GM20000 (cell line): ENCODE results near the gene KRTAP10-10.

Experiments used
- DNase-seq: peaks from one replicate; pipeline ENCODE4 v3.0.0; 2012; ENCODE audit warnings: low spot score
- TF ChIP-seq, protein P1 (sequence below): IDR thresholded peaks from 2 replicates; pipeline ENCODE4 v1.5.1; 2012; ENCODE audit warnings: mild to moderate bottlenecking, control low read depth; ENCODE audit errors: extremely low read depth, missing control alignments

Gene KRTAP10-10

DNA sequence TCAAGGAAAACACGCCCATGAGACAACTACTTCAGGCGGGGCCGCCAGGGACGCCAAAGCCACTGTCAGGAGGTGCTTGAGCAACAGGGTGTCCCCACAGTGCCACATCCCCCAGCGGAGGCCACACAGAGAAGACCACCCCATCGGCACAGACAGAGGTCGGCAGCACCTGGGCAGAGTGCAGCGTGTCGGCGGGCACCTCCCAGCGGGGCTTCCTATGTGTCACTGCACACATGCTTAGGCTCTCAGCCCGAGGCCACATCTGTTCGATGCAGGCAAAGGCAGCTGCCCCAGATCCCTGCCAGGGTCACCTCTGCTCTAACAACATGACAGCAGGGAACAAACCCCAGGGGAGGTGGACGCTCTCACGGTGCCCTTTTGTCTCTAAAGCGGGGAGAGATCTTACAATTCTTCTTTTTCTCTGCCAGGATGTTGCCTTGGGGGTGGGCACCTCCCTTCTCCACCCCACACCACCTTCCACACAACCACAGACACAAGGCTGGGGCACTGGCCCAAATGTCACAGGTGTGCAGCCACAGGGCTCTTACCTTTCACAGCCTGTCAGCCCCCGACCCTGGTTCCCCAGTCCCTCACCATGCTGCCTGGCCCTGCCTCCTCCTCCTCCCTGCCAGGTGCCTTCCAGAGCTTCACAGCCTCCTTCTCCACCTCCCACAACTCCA is 21.1 kb upstream of the KRTAP10-10 start:
- no peak for DNase-seq
- TF ChIP-seq, protein P1, sequence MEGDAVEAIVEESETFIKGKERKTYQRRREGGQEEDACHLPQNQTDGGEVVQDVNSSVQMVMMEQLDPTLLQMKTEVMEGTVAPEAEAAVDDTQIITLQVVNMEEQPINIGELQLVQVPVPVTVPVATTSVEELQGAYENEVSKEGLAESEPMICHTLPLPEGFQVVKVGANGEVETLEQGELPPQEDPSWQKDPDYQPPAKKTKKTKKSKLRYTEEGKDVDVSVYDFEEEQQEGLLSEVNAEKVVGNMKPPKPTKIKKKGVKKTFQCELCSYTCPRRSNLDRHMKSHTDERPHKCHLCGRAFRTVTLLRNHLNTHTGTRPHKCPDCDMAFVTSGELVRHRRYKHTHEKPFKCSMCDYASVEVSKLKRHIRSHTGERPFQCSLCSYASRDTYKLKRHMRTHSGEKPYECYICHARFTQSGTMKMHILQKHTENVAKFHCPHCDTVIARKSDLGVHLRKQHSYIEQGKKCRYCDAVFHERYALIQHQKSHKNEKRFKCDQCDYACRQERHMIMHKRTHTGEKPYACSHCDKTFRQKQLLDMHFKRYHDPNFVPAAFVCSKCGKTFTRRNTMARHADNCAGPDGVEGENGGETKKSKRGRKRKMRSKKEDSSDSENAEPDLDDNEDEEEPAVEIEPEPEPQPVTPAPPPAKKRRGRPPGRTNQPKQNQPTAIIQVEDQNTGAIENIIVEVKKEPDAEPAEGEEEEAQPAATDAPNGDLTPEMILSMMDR: no peak

DNA sequence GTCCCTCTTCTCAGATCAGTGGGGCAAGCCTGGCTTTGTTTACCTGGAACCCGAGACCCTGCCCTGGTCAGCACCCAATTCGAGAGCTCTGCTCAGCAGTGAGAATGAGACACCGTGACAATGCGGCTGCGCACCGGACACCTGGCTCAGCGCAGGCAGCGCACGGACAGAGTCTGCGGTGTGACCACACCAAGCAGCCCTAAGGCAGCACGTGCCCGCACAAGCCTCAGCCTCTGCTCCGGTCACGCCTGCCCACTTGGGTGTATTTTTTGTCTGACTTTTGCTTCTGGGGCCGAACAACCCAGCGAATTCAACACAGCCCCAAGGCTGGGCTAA is 20.6 kb upstream of the KRTAP10-10 start:
- TF ChIP-seq, protein P1: no peak
- DNase-seq: no peak

DNA sequence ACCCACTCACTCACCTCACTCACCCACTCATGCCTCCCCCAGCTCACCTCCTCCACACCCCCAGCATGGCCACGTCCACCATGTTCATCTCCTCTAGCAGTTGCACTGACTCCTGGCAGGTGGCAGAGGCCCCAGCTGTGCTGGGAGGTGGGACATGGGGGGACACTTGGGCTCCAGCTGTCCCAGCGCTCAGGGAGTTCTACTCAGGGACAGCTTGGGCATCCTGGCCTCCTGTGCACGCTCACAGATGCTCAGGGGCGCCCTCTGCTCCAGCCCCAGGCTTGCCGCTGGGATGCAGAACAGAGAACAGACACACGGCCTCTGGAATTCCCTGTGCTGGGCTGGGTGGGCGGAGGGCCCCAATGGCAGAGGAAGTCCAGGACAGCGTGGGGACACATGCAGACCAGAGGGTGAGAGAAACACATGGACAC is 20.1 kb upstream of the KRTAP10-10 start:
- no peak for DNase-seq
- TF ChIP-seq, protein P1: no peak

DNA sequence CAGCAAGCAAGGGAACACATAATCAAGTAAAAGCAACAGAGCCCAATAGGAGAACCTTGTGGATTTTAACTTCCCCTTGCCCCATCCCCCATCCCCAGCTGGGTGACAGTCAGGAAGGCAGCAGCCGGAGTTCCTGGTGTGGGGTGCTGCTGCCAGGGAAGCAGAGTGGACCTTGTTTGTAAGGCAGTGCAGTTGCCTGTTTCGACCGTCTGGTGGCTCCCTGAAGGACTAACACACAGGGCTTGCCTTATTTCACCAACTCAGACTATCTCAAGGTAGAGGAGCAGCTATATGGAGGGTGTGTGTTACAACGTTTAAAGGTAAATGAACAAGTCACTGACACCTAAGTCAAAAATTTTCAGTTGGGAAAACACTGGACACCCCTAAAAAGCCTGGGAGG is 18.7 kb upstream of the KRTAP10-10 start:
- TF ChIP-seq, protein P1: peak; percentile 3
- DNase-seq: no peak

DNA sequence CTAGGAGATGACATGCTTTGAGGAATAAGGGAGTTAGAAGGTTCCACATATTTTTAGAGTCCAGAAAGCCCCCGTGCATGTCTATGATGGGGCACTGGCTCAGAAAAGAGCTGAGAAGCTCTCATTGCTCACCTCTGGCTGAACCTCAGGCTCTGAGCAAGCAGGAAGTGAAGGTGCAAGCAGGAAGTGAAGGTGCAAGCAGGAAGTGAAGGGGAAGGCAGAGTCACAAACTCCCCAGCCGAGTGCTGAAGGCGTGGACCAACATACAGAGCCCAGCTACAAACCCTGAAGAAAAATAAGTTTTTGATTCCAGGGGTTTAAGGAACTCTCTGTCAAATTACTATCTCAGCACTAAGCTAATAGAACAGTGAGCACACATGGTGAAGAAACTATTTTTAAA is 18.2 kb upstream of the KRTAP10-10 start:
- TF ChIP-seq, protein P1: no peak
- no peak for DNase-seq

DNA sequence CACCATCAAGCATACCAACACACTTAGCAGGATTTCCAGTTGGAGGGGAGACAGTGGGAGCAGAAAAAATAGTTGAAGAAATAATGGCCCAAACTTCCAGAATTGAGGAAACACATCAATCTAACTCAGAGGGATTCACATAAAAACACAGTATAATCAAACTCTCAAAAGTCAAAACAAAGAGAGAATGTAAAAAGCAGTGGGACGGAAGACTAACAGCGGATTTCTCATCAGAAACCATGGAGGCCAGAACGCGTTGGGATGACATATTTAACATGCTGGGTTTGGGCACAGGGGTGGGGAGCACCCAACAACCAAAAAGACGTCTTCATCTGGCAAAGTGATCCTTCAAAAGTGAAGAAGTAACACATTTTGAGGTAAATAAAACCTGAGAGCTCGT is 17.3 kb upstream of the KRTAP10-10 start:
- TF ChIP-seq, protein P1: no peak
- DNase-seq: no peak

DNA sequence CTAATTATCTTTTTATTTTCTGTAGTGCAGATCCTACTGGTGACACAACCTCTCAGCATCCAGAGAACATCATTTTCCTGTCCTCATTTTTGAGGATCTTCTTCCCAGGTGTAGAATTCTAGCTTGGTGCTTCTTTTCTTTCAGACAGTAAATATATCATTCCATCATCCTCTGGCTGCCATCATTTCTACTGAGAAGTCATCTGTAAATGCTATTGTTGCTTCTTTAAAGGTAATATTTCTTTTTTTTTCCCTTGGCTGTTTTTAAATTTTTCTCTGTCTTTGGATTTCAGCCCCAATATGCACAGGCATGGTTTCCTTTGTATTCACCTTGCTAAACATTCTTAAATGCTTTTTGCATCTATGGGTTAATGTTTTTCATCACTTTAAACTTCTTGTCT is 13.6 kb upstream of the KRTAP10-10 start:
- TF ChIP-seq, protein P1: no peak
- no peak for DNase-seq
